GM21529 (cell line): ENCODE data around the gene OR8B2.
"Not testable (repeated sequence)": the region's sequence is repeated elsewhere in the genome, so short reads cannot be mapped to it uniquely, and the experiment has no call there.

Source experiments
- ATAC-seq: cut with Tn5 transposase; IDR thresholded peaks from one replicate; pipeline ENCODE4 v1.9.1; 2021; ENCODE audit not compliant: unreplicated experiment

OR8B2 gene, protein sequence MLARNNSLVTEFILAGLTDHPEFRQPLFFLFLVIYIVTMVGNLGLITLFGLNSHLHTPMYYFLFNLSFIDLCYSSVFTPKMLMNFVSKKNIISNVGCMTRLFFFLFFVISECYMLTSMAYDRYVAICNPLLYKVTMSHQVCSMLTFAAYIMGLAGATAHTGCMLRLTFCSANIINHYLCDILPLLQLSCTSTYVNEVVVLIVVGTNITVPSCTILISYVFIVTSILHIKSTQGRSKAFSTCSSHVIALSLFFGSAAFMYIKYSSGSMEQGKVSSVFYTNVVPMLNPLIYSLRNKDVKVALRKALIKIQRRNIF

DNA sequence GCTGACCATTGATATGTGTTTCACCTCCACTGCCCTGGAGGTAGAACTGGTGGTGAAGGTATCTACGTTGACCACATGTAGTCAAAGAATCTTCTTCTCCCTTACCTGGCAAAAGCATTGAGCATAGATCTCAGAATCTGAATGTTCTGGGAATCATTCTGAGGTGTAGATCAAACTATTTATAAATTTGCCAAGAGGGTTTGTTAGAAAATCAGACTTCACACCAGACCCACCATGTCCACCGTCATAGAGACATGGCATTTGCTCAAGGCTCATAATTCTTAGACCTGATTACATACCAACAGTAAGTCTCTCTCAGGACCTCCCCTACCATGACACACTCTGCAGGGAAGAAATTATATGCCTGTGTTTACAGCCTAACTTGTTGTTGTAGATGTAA is at the start of gene OR8B2:
TSS of gene OR8B2 (minus strand) at position 101 of the 400 bp plus-strand sequence. CDS start 1,156 bp downstream, outside the sequence.
- ATAC-seq: no peak

GRCh38 chr11:124429599-124429998 is 45.3 kb upstream of the OR8B2 start:
- no peak for ATAC-seq

GRCh38 chr11:124424384-124424921 is 40.2 kb upstream of the OR8B2 start, which contains the start of gene OR8B4:
Gene OR8B4, minus strand, starts transcription at chr11:124424871. Its CDS starts 0 bp downstream, at chr11:124424871.
- no peak for ATAC-seq

DNA sequence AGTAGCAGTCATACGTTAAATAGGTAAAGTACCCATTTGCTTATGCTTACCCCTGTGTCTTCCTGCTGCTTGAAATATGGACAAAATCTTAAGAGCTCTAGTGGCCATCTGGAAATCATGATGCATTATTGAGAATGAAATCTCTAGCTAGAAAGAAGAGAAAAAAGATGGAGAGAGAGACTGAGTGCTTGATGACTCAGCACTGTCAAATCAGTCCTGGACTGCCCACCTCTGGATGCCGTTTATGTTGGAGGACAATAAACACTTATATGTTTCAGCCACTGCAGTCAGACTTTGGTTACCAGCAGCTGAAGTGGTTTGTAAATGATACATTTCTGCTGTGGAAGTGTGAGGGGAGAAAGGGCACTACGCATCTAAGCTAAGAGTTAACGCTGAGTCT is 36.7 kb upstream of the OR8B2 start:
- no peak for ATAC-seq

DNA sequence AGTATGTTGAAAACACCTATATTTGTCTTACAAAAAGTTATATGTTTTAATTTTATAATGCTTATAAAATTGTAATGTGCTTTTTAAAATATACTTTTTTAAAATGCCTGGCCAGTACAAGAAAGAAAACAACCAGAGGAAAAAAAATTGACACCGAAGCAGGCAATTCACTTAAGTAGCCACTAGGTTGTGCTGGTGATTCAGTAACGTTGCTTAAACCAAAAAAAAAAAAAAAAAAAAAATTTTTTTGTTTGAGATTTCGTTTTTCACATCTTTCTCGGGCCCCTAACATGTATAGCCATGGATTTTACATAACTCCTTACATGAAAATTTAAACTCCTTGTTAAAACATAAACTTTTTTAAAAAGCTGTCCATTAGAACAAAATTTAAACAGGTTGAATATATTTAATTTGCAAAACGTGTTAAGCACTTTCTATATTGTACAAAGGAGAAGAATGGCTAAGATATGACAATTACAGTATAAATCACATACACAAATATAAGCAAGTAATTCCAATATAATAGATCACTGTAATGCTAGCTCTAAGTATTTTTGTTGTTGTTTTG is 31.1 kb upstream of the OR8B2 start:
- no peak for ATAC-seq

DNA sequence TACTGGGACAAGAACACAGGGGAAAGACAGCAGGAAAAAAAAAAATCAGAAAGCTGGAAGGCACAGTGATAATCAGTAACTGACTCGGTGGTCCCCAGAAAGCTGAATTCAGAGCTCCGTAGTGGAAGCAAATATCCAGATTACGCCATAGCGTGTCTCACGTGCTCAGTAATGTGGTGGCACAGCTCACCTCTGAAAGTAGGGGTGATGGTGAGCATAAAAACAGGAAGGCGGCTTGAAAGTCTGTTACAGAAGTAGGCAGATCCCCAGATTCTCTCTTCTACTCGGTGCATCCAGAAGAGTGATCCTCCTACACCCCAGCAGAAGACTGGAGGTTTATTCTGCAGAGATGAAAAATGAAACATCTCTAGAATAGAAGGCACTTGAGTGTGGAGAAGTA is 25.6 kb upstream of the OR8B2 start:
- no peak for ATAC-seq

GRCh38 chr11:124405581-124405980 is 21.3 kb upstream of the OR8B2 start:
- ATAC-seq: no peak

DNA sequence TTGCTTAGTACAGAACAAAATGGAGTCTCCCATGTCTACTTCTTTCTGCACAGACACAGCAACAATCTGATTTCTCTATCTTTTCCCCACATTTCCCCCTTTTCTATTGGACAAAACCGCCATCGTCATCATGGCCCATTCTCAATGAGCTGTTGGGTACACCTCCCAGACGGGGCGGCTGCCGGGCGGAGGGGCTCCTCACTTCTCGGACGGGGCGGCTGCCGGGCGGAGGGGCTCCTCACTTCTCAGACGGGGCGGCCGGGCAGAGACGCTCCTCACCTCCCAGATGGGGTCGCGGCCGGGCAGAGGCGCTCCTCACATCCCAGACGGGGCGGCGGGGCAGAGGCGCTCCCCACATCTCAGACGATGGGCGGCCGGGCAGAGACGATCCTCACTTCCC is 18.9 kb upstream of the OR8B2 start:
- not testable (repeated sequence) for ATAC-seq

DNA sequence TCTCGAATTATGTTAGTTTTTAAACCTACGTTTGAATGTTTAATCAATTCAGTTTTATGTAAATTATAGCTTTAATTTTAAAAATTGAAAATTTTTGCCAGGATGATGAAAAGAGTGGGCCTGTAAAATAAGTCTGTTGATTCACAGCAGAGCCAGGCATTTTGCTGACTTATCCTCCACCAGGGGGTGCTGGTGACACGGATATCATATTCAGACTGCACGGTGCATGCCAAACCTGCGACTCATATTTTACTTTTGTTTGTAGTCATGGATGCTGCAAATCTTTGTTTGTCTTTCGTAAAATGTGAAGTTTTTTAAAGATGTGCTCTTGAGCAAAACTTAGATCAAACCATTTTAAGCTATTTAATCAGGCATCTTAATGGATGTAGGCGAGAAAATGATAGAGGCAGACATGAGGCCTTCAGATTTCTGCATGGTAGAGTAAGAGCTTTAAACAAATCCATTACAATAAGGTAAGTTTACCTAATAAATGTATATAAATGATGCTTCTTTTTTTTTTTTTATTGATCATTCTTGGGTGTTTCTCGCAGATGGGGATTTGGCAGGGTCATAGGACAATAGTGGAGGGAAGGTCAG is 18.1 kb upstream of the OR8B2 start:
- no peak for ATAC-seq

DNA sequence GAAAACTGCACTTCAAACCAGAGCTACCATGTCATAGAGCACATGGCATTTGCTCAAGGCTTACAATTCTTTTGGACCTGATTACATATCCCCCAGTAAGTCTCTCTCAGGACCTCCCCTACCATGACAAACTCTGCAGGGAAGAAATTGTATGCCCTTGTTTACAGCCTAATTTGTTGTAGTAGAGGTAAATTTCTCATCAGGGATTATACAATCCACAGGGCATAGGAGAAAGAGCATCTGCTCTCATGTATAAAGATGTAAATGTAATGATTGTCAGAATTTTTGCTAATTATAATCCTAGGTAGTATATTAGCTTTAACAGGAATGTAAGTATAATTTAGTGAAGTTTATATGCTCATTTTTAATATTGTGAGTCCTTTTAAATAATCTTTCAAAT is 14.6 kb upstream of the OR8B2 start, which contains the start of gene OR8B3:
TSS of gene OR8B3 (minus strand) at position 101 of the 400 bp plus-strand sequence. CDS start 1,673 bp downstream, outside the sequence.
- ATAC-seq: no peak

- not testable (repeated sequence) for ATAC-seq
Measured at GRCh38 chr11:124396847-124397246, 12.5 kb upstream of the OR8B2 start.

- ATAC-seq: no peak
Measured at GRCh38 chr11:124394408-124394807, 10.1 kb upstream of the OR8B2 start.

- ATAC-seq: not testable (repeated sequence)
Measured at GRCh38 chr11:124382857-124383256, 1.4 kb downstream of the OR8B2 start.

DNA sequence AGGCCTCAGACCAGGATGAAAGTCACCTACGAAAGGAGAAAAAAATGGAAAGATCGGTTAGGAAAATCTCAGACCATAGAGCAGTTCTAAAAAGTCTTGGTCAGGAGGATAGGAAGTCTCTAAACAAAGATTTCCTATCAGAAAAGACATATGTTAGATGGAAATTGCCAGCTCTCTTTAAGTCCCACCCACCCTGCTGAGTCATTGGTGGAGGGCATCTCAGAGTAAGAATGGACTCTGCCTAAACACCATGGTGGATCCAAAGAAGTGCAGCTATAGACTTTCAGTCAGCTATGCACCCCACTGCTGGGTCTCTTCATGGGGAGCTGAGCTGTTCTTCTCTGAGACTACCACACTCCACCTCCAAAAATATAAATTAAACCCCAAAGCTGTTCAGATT is 3.7 kb downstream of the OR8B2 start:
- ATAC-seq: no peak

- ATAC-seq: no peak
Measured at GRCh38 chr11:124376280-124376679, 8.0 kb downstream of the OR8B2 start.

DNA sequence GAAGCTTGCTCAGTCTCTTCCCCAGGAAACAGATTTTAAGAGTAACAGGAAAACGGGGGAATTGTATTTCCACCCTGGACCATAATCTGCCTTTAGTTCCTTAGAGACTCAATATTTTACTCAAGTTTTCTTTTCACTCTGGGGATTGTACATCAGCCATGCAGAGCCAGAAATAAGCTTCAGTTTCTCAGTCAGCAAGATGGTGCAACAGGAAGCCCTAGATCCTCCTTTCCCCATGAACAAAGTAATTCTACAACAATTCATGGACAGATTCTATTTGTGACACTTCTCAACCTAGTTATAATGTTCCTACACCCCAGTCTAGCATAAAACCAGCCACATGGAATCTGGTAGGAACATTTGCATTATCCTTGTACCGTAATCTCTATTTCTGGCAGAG is 24.7 kb downstream of the OR8B2 start:
- ATAC-seq: no peak

GRCh38 chr11:124346311-124346955 is 37.9 kb downstream of the OR8B2 start:
- ATAC-seq: no peak

GRCh38 chr11:124344346-124344745 is 40.0 kb downstream of the OR8B2 start:
- no peak for ATAC-seq

DNA sequence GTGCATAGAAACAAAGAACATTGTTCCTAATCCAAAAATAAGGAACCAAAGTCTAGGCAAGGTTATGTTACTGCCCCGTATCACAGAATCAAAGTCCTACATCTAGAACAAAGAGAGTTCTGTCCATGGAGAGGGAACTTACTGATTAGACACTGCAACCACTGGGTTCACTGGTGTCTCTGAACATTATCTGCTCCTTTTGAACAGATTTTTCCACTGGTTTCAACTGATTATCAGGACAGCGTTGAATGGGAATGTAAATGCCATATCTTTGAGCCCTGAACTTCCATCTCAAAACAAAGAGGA is 44.2 kb downstream of the OR8B2 start:
- ATAC-seq: no peak

DNA sequence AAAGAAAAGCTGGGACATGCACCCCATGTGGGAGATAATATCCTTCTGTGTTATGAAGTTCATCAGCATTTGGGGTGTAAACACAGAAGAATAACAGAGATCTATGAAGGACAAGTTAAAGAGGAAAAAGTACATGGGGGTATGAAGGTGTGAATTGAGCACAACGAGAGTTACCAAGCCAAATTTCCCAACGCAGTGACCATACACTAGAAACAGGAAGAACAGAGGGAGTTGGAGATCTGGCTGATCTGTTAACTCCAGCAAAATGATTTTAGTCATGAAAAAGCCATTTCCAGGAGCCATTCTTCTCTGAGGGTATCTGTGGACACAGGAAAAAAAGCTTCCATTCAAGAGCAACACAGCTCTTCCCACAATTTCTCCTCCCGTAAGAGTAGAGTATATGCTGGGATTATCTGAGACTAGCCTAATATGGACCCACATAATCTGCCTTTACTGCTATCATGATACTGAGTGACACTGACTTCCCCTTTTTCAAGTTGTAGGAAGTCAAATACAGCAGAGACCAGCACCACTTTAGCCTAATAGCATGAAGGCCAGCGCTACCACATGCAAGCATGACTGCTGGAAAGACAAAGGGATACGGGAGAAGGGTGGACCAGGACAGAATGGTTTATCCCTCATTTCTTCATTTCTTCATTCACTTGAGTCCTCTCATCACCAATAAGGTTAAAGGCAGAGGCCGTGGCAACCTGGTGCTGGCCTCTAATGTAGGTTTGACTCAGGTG is 44.7 kb downstream of the OR8B2 start:
- no peak for ATAC-seq
